Testis (tissue), 2 donors: ENCODE results near the gene SASH3.

Experiments
- POLR2A ChIP-seq: fragments of 450-650 bp; IDR thresholded peaks from one replicate; pipeline ENCODE4 v1.6.1; 2017; ENCODE audit warnings: antibody characterized with exemption, mild to moderate bottlenecking, moderate library complexity
- TF ChIP-seq, protein P1 (sequence below), 3 experiments: fragments of 450-650 bp in 2 of 3; fragments of 200-600 bp in 1 of 3; sonication (generic) in 1 of 3; IDR thresholded peaks; one replicate each; pipeline ENCODE4 v1.5.1; 2016 to 2019; ENCODE audit warnings: antibody characterized with exemption in 3 of 3, mild to moderate bottlenecking in 2 of 3, moderate library complexity in 1 of 3

DNA sequence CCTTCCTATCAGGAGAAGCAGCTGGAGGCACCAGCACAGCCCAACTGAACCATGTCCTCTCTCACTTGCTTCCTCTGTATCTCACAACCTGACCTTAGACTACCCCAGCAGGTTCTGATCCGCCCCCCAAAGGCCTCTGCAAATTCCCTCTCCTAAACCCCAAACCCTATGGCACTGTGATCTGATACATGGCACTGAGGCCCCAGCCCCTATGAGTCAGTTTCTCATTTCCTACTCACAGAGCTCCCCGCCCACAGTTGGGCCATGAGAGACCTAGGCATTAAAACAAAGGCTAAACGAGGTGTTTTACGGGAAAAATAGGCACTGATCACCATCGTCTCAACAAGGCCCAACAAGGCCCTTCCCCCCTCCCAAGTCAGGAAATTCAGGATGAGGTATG is 19.1 kb downstream of the SASH3 start:
- TF ChIP-seq, protein P1, sequence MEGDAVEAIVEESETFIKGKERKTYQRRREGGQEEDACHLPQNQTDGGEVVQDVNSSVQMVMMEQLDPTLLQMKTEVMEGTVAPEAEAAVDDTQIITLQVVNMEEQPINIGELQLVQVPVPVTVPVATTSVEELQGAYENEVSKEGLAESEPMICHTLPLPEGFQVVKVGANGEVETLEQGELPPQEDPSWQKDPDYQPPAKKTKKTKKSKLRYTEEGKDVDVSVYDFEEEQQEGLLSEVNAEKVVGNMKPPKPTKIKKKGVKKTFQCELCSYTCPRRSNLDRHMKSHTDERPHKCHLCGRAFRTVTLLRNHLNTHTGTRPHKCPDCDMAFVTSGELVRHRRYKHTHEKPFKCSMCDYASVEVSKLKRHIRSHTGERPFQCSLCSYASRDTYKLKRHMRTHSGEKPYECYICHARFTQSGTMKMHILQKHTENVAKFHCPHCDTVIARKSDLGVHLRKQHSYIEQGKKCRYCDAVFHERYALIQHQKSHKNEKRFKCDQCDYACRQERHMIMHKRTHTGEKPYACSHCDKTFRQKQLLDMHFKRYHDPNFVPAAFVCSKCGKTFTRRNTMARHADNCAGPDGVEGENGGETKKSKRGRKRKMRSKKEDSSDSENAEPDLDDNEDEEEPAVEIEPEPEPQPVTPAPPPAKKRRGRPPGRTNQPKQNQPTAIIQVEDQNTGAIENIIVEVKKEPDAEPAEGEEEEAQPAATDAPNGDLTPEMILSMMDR (IDR thresholded peaks at IDR 0.05) = no peak
- TF ChIP-seq POLR2A = no peak
